HUES64 (cell line): ENCODE measurements around the gene CD200R1.

Experiments used
- H3K27ac ChIP-seq: 2 replicates; pipeline ENCODE4 v1.7.0; 2013; ENCODE audit warnings: low read depth, low read length, inconsistent platforms
- H3K27me3 ChIP-seq: 2 replicates; pipeline ENCODE4 v1.6.1; 2013; ENCODE audit warnings: mild to moderate bottlenecking, low read length; ENCODE audit not compliant: insufficient read depth
- H3K36me3 ChIP-seq: 2 replicates; pipeline ENCODE4 v1.6.1; 2013; ENCODE audit warnings: mild to moderate bottlenecking, low read length; ENCODE audit not compliant: insufficient read depth
- H3K4me1 ChIP-seq: 2 replicates; pipeline ENCODE4 v1.6.1; 2013; ENCODE audit warnings: mild to moderate bottlenecking, low read length, moderate library complexity; ENCODE audit not compliant: insufficient read depth
- H3K4me3 ChIP-seq: 2 replicates; pipeline ENCODE4 v1.5.1; 2013; ENCODE audit warnings: mild to moderate bottlenecking, low read length, moderate library complexity
- H3K9ac ChIP-seq: 2 replicates; pipeline ENCODE4 v1.6.1; 2013; ENCODE audit warnings: mild to moderate bottlenecking, low read depth, low read length
- H3K9me3 ChIP-seq: 2 replicates; pipeline ENCODE4 v1.6.1; 2013; ENCODE audit warnings: low read depth, low read length; ENCODE audit not compliant: insufficient read depth
- WGBS: fragments of 150-250, 120-280 bp; methylation state at CpG from one replicate; pipeline ENCODE4 v1.1.7; 2013; ENCODE audit warnings: missing lambda C conversion rate; 5-methylcytosine and 5-hydroxymethylcytosine counted together

CD200R1 gene

DNA sequence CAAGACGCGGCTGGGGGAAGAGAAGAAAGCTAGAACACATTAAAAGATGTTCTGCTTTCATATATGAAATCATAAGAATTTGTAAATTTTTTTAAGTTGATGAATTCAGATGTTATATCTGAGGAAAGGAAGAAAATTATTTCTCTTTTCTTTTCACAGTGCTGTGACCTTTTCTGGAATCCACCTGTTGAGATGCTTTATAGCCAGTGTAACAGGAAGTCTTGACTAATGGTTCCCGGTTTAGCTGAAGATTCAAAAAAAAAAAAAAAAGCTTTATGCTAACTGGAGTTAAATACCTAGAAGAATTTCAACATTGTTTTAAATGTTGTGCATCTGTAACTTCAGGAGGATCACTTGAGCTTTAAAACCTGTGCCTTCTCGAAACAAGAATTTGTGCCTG, 25.8 kb upstream of the CD200R1 start:
- no peak overlapping the region for H3K9ac ChIP-seq
- H3K27ac ChIP-seq = no peak overlapping the region
- H3K9me3 ChIP-seq = no peaks in the 10 kb centered on the region
- 0 out of 2 replicates have a peak, but pooled peaks cover 5% of the 10 kb centered on the region for H3K4me1 ChIP-seq
- H3K27me3 ChIP-seq = no peaks in the 10 kb centered on the region
- peaks cover 92% of the 10 kb centered on the region for H3K36me3 ChIP-seq
- H3K4me3 ChIP-seq = no peak overlapping the region
- 98% methylated on average over 4 of the region's 4 CpGs for WGBS

DNA sequence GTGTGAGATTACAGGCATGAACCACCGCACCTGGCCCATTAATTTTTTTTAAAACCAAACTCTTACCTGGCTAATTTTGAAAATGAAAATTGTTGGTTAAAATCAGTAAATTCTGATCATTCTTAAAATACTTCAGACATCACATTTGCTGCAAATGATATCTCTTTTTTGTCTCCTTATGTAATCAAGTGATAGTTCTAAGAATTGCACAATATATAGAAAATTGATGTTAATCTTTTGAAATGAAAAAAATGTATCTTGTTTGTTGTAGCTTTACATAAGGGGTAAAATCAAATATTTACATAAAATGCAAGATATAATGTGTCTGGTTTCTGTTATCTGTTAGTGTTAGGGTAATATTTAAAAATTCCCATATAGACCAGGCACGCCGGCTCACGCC, 20.9 kb upstream of the CD200R1 start:
- H3K4me3 ChIP-seq = no peak overlapping the region
- peaks cover 8% of the 10 kb centered on the region; the same call in 1 of the 2 replicates for H3K4me1 ChIP-seq
- peaks cover 60% of the 10 kb centered on the region for H3K36me3 ChIP-seq
- H3K9ac ChIP-seq = no peak overlapping the region
- WGBS = 96% methylated on average over 4 of the region's 4 CpGs
- H3K27me3 ChIP-seq = no peaks in the 10 kb centered on the region
- H3K27ac ChIP-seq = no peak overlapping the region
- no peaks in the 10 kb centered on the region for H3K9me3 ChIP-seq

DNA sequence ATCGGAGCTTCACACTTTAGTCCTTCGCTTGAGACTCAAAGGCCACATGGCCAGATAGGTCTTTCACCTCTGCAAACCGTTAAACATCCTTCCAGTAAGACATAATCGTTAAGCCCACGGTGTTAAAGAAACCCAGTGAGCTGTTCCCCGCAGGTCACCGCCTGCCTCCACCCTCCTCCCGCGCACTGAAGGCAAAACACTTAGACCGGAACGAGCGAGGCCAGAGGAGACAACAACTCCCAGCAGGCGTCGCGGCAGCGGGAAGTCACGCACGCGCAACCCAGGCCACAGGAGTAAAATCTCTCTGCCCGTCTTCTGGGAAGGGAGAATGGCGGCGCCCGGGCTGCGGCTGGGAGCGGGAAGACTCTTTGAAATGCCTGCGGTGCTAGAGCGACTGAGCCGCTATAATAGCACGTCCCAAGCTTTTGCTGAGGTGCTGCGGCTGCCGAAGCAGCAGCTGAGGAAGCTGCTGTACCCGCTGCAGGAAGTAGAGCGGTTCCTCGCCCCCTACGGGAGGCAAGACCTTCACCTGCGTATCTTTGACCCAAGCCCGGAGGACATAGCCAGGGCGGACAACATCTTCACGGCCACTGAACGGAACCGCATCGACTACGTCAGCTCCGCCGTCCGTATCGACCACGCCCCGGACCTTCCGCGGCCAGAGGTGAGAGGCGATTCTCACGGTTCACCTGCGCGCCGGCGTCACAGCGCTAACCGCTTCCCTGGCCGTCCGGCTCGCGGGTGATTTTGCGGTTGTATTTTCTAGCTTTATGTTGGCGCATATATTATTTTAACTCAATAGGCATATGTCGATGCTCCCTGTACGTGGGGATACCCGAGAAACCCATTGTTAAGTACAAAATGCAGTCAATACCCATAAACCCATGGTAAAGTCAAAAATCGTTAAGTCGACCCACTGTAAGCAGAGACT, 16.0 kb upstream of the CD200R1 start, which contains the start of gene GTPBP8:
Gene GTPBP8 (plus strand): TSS at position 313 of the 931 bp plus-strand sequence. CDS start 16 bp downstream, at position 329.
- Histone ChIP-seq H3K36me3 (peaks cover 19% of the 10 kb centered on the region), H3K27ac (peak within 1 kb of the TSS; percentile 97), H3K9me3 (no peaks in the 10 kb centered on the region), H3K9ac (peak within 1 kb of the TSS; percentile 98), H3K4me1 (peaks cover 15% of the 10 kb centered on the region), H3K27me3 (no peaks in the 10 kb centered on the region), H3K4me3 (peak within 1 kb of the TSS; percentile 85)
- 2% methylated on average over 69 of the region's 70 CpGs for WGBS

DNA sequence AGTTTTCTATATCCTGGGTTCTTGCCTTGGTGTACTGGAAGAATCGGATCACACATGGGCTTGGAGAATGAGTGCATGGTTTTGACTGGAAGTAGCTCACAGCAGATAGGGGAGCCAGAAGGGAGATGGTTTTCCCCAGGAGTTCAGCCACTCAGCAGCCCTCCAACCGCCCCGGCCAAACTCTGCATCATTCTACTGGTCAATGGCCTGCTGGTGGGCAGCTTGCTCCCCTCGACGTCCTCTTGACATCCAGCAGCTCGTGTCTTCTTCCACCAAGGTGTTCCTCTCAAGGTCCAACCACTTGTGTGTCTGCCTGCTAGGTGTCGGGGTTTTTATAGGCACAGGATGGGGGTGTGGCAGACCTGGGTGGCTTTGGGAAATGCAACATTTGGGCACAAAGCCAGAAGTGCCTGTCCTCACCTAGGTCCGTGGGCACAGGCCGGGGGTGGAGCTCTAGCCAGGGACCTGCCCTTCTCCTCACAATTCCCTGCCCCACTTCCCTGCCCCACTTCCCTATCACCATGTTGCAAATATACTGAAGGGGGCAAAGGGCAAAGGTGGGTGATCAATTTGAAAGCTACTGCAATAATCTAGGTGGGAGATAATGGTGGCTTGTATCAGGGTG, 12.9 kb upstream of the CD200R1 start:
- no peaks in the 10 kb centered on the region for H3K9me3 ChIP-seq
- no peak overlapping the region for H3K4me3 ChIP-seq
- no peaks in the 10 kb centered on the region for H3K27me3 ChIP-seq
- peaks cover 15% of the 10 kb centered on the region for H3K4me1 ChIP-seq
- no peak overlapping the region for H3K9ac ChIP-seq
- no peak overlapping the region for H3K27ac ChIP-seq
- 91% methylated on average over 9 of the region's 9 CpGs for WGBS
- H3K36me3 ChIP-seq = no peaks in the 10 kb centered on the region

DNA sequence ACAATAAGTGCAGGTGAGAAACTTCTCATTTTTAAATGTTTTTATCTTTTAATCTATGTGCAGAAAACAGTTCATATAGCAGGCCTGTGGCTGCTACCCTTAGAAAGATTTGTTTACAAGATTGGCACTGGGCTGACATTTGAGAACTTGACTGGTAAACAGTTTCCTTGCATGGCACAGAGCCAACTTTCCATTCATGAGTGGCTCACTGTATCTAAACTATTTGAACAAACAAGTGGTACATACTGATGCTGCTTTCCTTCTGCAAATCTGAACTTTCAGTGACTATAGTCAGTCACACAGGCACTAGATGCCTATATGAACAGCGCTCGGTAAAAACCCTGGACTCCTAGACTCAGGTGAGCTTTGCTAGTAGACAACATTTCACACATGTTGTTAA, 9.6 kb upstream of the CD200R1 start:
- WGBS = 94% methylated on average over 2 of the region's 2 CpGs
- no peak overlapping the region for H3K4me3 ChIP-seq
- H3K27ac ChIP-seq = no peak overlapping the region

DNA sequence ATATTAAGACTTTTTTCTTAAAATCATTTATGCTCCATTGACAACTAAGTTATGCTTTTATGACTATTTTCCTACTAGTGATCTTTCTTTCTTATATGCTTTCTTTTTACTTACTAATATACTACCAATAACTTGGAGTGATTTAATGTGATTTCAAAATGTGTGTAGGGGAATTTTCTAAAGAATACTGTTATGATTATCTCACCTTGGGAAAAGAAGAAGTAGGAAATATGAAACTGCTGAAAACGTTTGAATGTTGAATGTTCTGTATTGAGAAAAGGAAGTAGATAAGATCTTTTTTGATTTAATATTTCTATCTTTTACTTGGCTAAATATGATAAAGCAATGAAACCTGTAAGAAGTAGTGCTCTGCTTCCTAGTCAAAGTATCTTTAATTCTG, 7.8 kb upstream of the CD200R1 start:
- H3K27me3 ChIP-seq = no peaks in the 10 kb centered on the region
- no peaks in the 10 kb centered on the region for H3K36me3 ChIP-seq
- no peak overlapping the region for H3K27ac ChIP-seq
- H3K9ac ChIP-seq = no peak overlapping the region
- H3K4me3 ChIP-seq = no peak overlapping the region
- H3K4me1 ChIP-seq = no peaks in the 10 kb centered on the region
- WGBS = 79% methylated on average over 1 of the region's 1 CpG
- no peaks in the 10 kb centered on the region for H3K9me3 ChIP-seq

More for the DNA sequence above, 9.6 kb upstream of the CD200R1 start:
- H3K27me3 ChIP-seq = no peaks in the 10 kb centered on the region
- no peak overlapping the region for H3K9ac ChIP-seq
- H3K9me3 ChIP-seq = no peaks in the 10 kb centered on the region
- H3K4me1 ChIP-seq = no peaks in the 10 kb centered on the region
- no peaks in the 10 kb centered on the region for H3K36me3 ChIP-seq

DNA sequence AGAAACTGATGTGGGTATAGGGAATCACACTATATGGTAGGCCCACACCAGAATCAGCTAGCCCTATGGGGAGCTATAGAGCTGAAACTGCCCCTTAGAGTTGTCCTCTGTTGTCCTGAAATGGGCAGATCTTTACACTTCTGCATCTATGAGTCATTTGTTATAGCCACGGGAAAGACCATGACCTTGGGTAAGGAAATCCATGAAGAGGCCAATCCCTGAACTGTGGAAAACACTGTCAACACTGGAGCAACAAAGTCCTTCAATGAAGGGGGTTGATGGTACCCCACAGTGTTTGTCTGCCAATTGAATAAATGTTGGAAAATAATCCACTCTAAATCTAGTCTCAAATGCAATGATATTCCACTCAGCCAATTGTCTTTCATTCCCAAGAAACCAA, 5.2 kb upstream of the CD200R1 start:
- no peak overlapping the region for H3K27ac ChIP-seq
- no peaks in the 10 kb centered on the region for H3K4me1 ChIP-seq
- H3K9ac ChIP-seq = no peak overlapping the region
- H3K36me3 ChIP-seq = no peaks in the 10 kb centered on the region
- 48% methylated on average over 1 of the region's 1 CpG for WGBS
- no peak overlapping the region for H3K4me3 ChIP-seq
- H3K27me3 ChIP-seq = no peaks in the 10 kb centered on the region
- H3K9me3 ChIP-seq = no peaks in the 10 kb centered on the region

DNA sequence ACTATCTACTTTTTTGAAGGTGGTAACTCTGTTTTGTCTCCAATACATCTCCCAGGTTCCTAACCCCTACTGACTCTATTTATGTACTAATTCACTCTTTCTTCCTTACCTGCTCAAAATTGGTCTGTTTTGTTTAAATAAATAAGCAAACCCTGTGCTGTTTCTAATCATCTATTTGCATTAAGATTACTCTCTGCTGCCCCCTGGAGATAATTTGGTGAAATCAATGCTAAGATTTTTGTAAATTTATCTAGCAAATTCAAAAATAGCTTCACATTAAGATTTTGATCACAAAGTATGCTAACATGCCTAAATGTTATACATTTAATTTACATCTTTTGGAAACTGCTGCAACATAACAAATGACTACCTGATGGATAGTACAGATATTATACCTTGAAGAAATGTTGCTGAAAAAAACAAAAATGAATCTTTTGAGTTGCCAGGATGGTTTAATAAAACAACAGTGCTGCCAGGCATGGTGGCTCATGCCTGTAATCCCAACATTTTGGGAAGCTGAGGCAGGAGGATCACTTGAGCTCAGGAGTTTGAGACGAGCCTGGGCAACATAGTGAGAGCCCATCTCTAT, 4.4 kb upstream of the CD200R1 start:
- no peak overlapping the region for H3K9ac ChIP-seq
- H3K9me3 ChIP-seq = no peaks in the 10 kb centered on the region
- H3K4me3 ChIP-seq = no peak overlapping the region
- 93% methylated on average over 1 of the region's 1 CpG for WGBS
- no peaks in the 10 kb centered on the region for H3K4me1 ChIP-seq
- H3K27me3 ChIP-seq = no peaks in the 10 kb centered on the region
- H3K36me3 ChIP-seq = no peaks in the 10 kb centered on the region
- H3K27ac ChIP-seq = no peak overlapping the region

DNA sequence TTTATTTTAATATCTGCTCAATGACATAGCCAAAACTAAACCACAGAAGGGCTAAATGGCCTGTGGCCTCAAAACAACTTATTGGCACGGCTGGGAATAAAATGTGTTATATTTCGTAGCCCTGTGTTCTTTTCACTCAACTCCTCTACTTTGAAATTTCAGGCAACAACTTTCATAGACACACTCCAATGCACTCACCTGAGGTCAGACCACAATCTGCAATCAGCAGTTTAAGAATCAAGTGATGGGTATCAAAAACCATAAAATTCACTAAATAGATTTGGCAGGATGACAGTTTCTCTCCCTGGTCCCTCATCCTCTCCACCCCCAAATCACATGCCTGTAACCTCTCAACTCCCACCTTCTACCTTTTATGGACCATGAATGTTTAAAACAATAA, 2.0 kb upstream of the CD200R1 start:
- WGBS = 97% methylated on average over 2 of the region's 2 CpGs
- no peaks in the 10 kb centered on the region for H3K36me3 ChIP-seq
- H3K9ac ChIP-seq = no peak overlapping the region
- no peaks in the 10 kb centered on the region for H3K4me1 ChIP-seq
- no peaks in the 10 kb centered on the region for H3K27me3 ChIP-seq
- H3K9me3 ChIP-seq = no peaks in the 10 kb centered on the region
- H3K4me3 ChIP-seq = no peak overlapping the region
- H3K27ac ChIP-seq = no peak overlapping the region

DNA sequence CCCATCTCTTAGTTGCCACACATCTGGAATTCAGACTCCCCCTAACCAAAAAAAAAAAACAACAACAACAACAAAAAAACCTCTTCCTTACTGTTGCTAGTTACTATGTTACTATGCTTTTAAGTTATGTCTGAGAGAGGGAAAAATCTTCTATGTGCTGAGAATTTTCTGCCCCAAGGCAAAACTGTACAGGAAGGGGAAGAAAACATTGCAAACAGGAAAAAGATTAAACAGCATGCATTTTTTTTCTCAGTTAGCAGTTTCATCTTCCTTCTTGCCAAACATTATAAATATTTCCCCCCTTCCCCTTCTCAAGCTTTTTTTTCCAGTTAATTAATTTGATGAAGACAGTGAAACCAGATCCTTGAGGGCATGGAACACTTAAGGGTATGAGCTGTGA, 1.1 kb upstream of the CD200R1 start:
- no peaks in the 10 kb centered on the region for H3K4me1 ChIP-seq
- H3K4me3 ChIP-seq = no peak overlapping the region
- no peak overlapping the region for H3K9ac ChIP-seq
- no peaks in the 10 kb centered on the region for H3K9me3 ChIP-seq
- H3K36me3 ChIP-seq = no peaks in the 10 kb centered on the region
- H3K27ac ChIP-seq = no peak overlapping the region
- H3K27me3 ChIP-seq = no peaks in the 10 kb centered on the region

DNA sequence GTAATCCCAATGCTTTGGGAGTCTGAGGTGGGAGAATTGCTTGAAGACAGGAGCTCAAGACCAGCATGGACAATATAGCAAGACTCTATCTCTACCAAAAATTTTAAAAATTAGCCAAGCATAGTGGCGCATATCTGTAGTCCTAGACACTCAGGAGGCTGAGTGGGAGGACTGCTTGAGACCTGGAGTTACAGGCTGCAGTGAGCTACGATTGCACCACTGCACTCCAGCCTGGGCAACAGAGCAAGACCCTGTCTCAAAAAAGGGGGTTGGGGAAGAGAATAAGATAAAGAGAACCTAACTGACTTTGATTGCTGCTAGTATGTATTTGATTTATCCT, 755 bp downstream of the CD200R1 start:
- no peaks in the 10 kb centered on the region for H3K27me3 ChIP-seq
- H3K4me1 ChIP-seq = no peaks in the 10 kb centered on the region
- no peak overlapping the region for H3K4me3 ChIP-seq
- no peak overlapping the region for H3K9ac ChIP-seq
- H3K36me3 ChIP-seq = no peaks in the 10 kb centered on the region
- H3K9me3 ChIP-seq = no peaks in the 10 kb centered on the region
- H3K27ac ChIP-seq = no peak overlapping the region
- WGBS = 88% methylated on average over 2 of the region's 2 CpGs
